ENCODE measurements around the gene EDEM2.

DNA sequence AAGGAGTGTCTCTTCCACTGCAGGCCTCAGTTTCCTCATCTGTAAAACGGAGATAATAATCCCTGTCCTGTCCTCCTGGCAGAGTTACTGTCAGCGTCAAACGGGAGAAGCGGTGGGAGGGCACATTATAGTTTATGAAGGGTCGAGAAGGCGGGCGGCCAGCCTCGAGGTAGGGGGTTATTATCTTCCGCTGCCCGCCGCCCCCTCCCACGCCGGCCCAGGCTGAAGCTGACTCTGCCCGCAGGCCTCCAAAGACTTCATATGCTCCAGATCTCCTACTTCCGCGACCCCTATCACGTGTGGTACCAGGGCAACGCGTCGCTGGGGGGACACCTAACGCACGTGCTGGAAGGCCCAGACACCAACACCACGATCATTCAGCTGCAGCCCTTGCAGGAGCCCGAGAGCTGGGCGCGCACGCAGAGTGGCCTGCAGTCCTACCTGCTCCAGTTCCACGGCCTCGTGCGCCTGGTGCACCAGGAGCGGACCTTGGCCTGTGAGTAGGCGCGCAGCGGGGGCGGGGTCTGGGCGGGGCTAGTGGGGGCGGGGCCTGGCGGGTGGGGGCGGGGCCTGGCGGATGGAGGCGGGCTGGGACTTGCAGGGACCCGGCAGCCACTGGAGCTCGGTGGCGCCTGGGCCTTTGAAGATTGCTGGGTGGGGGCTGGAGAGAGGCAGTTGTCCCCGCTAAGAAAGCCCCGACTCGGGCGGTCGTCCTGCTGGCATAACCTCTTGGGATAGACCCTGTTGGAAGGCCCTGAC is 27.5 kb upstream of the EDEM2 start:
- TF ChIP-seq, protein P1, sequence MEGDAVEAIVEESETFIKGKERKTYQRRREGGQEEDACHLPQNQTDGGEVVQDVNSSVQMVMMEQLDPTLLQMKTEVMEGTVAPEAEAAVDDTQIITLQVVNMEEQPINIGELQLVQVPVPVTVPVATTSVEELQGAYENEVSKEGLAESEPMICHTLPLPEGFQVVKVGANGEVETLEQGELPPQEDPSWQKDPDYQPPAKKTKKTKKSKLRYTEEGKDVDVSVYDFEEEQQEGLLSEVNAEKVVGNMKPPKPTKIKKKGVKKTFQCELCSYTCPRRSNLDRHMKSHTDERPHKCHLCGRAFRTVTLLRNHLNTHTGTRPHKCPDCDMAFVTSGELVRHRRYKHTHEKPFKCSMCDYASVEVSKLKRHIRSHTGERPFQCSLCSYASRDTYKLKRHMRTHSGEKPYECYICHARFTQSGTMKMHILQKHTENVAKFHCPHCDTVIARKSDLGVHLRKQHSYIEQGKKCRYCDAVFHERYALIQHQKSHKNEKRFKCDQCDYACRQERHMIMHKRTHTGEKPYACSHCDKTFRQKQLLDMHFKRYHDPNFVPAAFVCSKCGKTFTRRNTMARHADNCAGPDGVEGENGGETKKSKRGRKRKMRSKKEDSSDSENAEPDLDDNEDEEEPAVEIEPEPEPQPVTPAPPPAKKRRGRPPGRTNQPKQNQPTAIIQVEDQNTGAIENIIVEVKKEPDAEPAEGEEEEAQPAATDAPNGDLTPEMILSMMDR (IDR thresholded peaks at IDR 0.05), result no peak
- TF ChIP-seq POLR2A (IDR thresholded peaks at IDR 0.05), result no peak
